GM18502 (cell line): ENCODE measurements around the gene SNTA1.
"Not testable (repeated sequence)": the region's sequence is repeated elsewhere in the genome, so short reads cannot be mapped to it uniquely, and the experiment has no call there.

Source experiments
- ATAC-seq: cut with Tn5 transposase; IDR thresholded peaks from one replicate; pipeline ENCODE4 v1.9.1; 2021; ENCODE audit warnings: mild to moderate bottlenecking; ENCODE audit not compliant: unreplicated experiment, poor library complexity

Gene SNTA1

GRCh38 chr20:33433465-33434234, 9.9 kb downstream of the SNTA1 start:
- no peak for ATAC-seq

GRCh38 chr20:33431797-33432381, 11.7 kb downstream of the SNTA1 start:
- no peak for ATAC-seq

- not testable (repeated sequence) for ATAC-seq
Observed at GRCh38 chr20:33423875-33424274, 19.7 kb downstream of the SNTA1 start.

GRCh38 chr20:33423141-33423834, 20.3 kb downstream of the SNTA1 start:
- no peak for ATAC-seq

GRCh38 chr20:33419140-33419974, 24.2 kb downstream of the SNTA1 start:
- ATAC-seq = no peak

- no peak for ATAC-seq
Observed at GRCh38 chr20:33418033-33418432, 25.5 kb downstream of the SNTA1 start.

- no peak for ATAC-seq
Observed at GRCh38 chr20:33415948-33416347, 27.6 kb downstream of the SNTA1 start.

GRCh38 chr20:33412484-33412838, 31.1 kb downstream of the SNTA1 start:
- no peak for ATAC-seq

GRCh38 chr20:33411711-33412483, 31.7 kb downstream of the SNTA1 start:
- ATAC-seq = no peak

- ATAC-seq = no peak
Observed at GRCh38 chr20:33411242-33411641, 32.3 kb downstream of the SNTA1 start.

GRCh38 chr20:33410081-33410742, 33.4 kb downstream of the SNTA1 start:
- no peak for ATAC-seq

- no peak for ATAC-seq
Observed at GRCh38 chr20:33408716-33409654, 34.6 kb downstream of the SNTA1 start.

GRCh38 chr20:33408313-33408712, 35.2 kb downstream of the SNTA1 start:
- ATAC-seq = no peak

- ATAC-seq = no peak
Observed at GRCh38 chr20:33407796-33408195, 35.8 kb downstream of the SNTA1 start.

GRCh38 chr20:33407251-33407650, 36.3 kb downstream of the SNTA1 start:
- no peak for ATAC-seq

GRCh38 chr20:33404281-33404680, 39.3 kb downstream of the SNTA1 start:
- no peak for ATAC-seq

GRCh38 chr20:33401921-33402369, 41.6 kb downstream of the SNTA1 start:
- ATAC-seq = no peak

GRCh38 chr20:33401184-33401920, 42.2 kb downstream of the SNTA1 start, which contains the start of gene CDK5RAP1:
Gene CDK5RAP1, minus strand, starts transcription at chr20:33401519. Its CDS starts 4,455 bp downstream, at chr20:33397064.
- peak; percentile 87 for ATAC-seq
